ENCODE data around the gene ALDH4A1. TPM values are rescaled to one million over a fixed set of nuclear protein-coding genes. Genes with fewer than 3 reads are reported as not detected.

The ALDH4A1 gene
- total and polyA plus RNA-seq, 2 of the 4 experiments (the other 2 are of a cell fraction): 8.6 to 21.1 TPM

DNA sequence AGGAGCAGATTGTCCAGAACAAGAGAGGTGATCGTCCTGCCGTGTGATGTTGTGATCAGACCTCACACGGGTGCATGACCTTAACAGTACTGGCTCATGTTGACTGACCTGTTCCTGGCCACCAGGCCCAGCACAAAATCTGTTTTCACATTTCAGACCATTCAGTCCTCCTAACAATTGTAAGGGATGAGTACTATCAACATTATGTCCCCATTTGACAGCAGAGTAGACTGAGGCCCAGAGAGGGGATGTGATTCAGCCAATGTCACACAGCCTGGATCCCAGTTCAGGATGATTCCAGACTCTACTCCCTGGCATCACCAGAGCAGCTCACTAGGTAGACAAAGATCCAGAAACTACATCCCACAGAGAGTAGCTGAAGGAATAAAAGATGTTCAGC is 35.5 kb downstream of the ALDH4A1 start:
- ChIA-PET POLR2A (ENCODE audit: unreplicated experiment) (no interaction called here), CTCF (interaction anchor here (0.7 to 1.3 kb wide), 2 partner anchors 9 kb away, joined by 4 to 6 read pairs; no protein-coding TSS in a partner anchor)
- TF ChIP-seq BHLHE40 (IDR thresholded peaks at IDR 0.05; ENCODE audit: low read depth, low read length): no peak
- TF ChIP-seq CHD1 (IDR thresholded peaks at IDR 0.05; ENCODE audit: low read depth, low read length): no peak
- TF ChIP-seq SMC3 (IDR thresholded peaks at IDR 0.05; ENCODE audit: low read depth, low read length): no peak
- TF ChIP-seq MXI1 (IDR thresholded peaks at IDR 0.05; ENCODE audit: borderline replicate concordance, low read depth, low read length): no peak
- no peak for TF ChIP-seq RCOR1 (IDR thresholded peaks at IDR 0.05; ENCODE audit: insufficient replicate concordance, low read length)
- TF ChIP-seq, protein P1, sequence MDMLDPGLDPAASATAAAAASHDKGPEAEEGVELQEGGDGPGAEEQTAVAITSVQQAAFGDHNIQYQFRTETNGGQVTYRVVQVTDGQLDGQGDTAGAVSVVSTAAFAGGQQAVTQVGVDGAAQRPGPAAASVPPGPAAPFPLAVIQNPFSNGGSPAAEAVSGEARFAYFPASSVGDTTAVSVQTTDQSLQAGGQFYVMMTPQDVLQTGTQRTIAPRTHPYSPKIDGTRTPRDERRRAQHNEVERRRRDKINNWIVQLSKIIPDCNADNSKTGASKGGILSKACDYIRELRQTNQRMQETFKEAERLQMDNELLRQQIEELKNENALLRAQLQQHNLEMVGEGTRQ (IDR thresholded peaks at IDR 0.05; ENCODE audit: low read depth, low read length): no peak
- TF ChIP-seq RFX5 (IDR thresholded peaks at IDR 0.05; ENCODE audit: low read depth, low read length): no peak
- TF ChIP-seq MAZ (IDR thresholded peaks at IDR 0.05; ENCODE audit: borderline replicate concordance, low read depth, low read length): no peak
- no peak for TF ChIP-seq POLR2A (IDR thresholded peaks at IDR 0.05; ENCODE audit: low read depth, low read length)
- no peak for TF ChIP-seq NFE2L2 (IDR thresholded peaks at IDR 0.05; ENCODE audit: low read depth, low read length)
- TF ChIP-seq FOS (IDR thresholded peaks at IDR 0.05; ENCODE audit: low read depth, low read length): no peak
- TF ChIP-seq CEBPB (IDR thresholded peaks at IDR 0.05; ENCODE audit: low read depth, low read length): no peak
- in situ Hi-C loops (cut with MboI; ENCODE audit: low sequenced_read_pairs) (no loop called here), dilution Hi-C loops (cut with HindIII; ENCODE audit: low sequenced_read_pairs, unreplicated experiment) (no loop called here), intact Hi-C loops (cut with micrococcal nuclease) (no loop called here)
- no TSS peak for BruUV-seq (replicated peaks)
- Histone ChIP-seq H3K18ac (ENCODE audit: low read depth, low read length) (no peak overlapping the region), H3K14ac (replicated peaks; ENCODE audit: low read depth, low read length) (no peak overlapping the region), H3K9me1 (ENCODE audit: insufficient read depth, low read length) (no peaks in the 10 kb centered on the region), H2BK15ac (ENCODE audit: low read depth, low read length) (no peak overlapping the region), H3K4me3 (ENCODE audit: insufficient read depth, low read depth, low read length) (no peak overlapping the region), H3K23ac (ENCODE audit: low read depth, low read length) (no peak overlapping the region), H2AFZ (replicated peaks; ENCODE audit: low read length, poor library complexity) (no peak overlapping the region), H3K27ac (ENCODE audit: insufficient read depth, low read length) (no peak overlapping the region), H3K56ac (ENCODE audit: extremely low read depth, insufficient read depth, low read length) (no peak overlapping the region), H3K9me3 (ENCODE audit: control insufficient read depth, insufficient read depth, low read length) (no peaks in the 10 kb centered on the region), H3K36me3 (ENCODE audit: control insufficient read depth, insufficient read depth, low read length) (no peaks in the 10 kb centered on the region), H2BK20ac (ENCODE audit: low read depth, low read length) (no peak overlapping the region), H2AK5ac (ENCODE audit: low read depth, low read length) (no peak overlapping the region), H3K4ac (ENCODE audit: low read depth, low read length) (no peak overlapping the region), H4K5ac (ENCODE audit: low read depth, low read length) (no peak overlapping the region), H3K4me1 (ENCODE audit: control insufficient read depth, insufficient read depth, low read length) (no peaks in the 10 kb centered on the region), H3K27me3 (ENCODE audit: control insufficient read depth, insufficient read depth, low read length) (peaks cover 32% of the 10 kb centered on the region), H2BK120ac (ENCODE audit: low read depth, low read length) (no peak overlapping the region), H4K20me1 (ENCODE audit: insufficient read depth, low read length) (no peaks in the 10 kb centered on the region), H4K8ac (ENCODE audit: low read depth in 2 of 2, low read length in 2 of 2) (no peak overlapping the region), H3K9ac (ENCODE audit: low read depth, low read length) (no peak overlapping the region), H3K79me1 (ENCODE audit: low read depth in 1 of 2, low read length in 2 of 2) (no peaks in the 10 kb centered on the region), H4K91ac (ENCODE audit: insufficient read depth, low read depth, low read length) (no peak overlapping the region), H2AK9ac (replicated peaks; ENCODE audit: low read depth, low read length, poor library complexity) (no peak overlapping the region), H2BK5ac (ENCODE audit: low read depth, low read length, poor library complexity, severe bottlenecking) (no peak overlapping the region), H3K4me2 (ENCODE audit: low read depth, low read length) (no peak overlapping the region)
- DNase-seq (no peak), ATAC-seq (ENCODE audit: low read depth) (no peak)
- WGBS, 2 experiments (ENCODE audit: extremely low coverage in 2 of 2, insufficient read length in 1 of 2): no CpG with 5 or more reads among the region's 3 CpGs
